Hematopoietic multipotent progenitor cell treated with erythropoietin and hydrocortisone succinate and interleukin-3 and kit ligand, for 4 days (in vitro differentiated cells): ENCODE data around the gene SAG.

Experiments used
- DNase-seq: peaks from one replicate; pipeline ENCODE4 v3.0.0-alpha.2; 2015

SAG gene

GRCh38 chr2:233307565-233307964 lies at the start of gene SAG:
TSS of gene SAG (plus strand) at chr2:233307816. CDS start at chr2:233309190, 1,374 bp downstream.
- no peak for DNase-seq

GRCh38 chr2:233258211-233258610 lies 49.4 kb upstream of the SAG start:
- no peak for DNase-seq

DNA sequence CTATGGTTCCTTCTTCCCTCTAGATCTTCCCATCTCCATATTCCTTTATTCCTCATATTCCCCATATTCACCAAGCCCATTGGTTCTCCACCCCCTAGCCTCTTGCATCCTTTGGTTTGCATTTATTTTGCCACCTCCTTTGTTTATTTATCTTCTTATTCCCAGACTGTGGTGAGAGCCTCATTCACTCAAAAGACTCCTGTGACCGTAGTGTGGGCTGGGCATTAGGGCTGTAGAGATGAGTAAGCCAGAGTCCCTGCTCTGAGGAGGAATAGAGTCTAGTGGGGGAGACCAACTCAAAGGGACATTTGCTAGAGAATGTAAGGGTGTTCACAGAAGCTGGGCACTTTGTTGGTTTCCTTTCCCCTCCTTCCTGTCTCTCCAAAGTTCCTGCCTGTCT lies 47.9 kb upstream of the SAG start:
- no peak for DNase-seq

DNA sequence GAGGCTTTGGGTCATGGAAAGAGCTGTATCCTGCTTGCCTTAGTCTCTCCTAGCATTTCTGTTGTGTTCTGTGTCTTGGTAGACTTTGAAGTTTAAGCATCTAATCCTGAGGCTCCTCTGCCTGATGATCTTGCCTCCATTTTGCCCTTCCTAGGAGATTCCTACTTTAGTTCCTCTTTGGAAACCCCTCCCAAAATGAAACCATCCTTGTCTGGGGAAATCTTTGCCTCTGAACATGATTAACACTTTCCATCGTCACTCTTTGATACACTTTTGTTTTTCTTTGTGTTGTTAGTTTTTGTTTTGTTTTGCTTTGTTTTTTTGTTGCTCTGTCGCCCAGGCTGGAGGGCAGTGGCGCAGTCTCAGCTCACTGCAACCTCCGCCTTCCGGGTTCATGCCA lies 47.0 kb upstream of the SAG start:
- DNase-seq = no peak

- DNase-seq = no peak
Measured at GRCh38 chr2:233261819-233262555, 45.6 kb upstream of the SAG start.

DNA sequence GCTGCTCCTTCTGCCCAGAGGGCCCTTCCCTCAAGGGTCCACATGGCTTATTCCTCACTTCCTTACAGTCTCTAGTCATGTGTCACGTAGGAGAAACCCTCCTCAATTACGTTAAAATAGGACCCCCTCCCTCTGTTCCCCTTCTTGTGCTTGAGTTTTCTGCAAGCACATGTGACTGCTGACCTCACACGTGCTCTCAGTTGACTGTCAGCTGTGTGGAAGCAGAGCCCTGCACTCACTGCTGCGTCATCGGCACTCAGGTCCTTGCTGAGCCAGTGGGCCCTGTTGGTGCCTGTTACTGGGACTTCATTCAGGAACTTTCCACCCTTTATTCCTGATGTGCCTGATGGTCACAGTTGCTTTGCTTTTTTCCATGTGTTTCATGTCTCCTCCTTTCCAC lies 45.1 kb upstream of the SAG start:
- no peak for DNase-seq

DNA sequence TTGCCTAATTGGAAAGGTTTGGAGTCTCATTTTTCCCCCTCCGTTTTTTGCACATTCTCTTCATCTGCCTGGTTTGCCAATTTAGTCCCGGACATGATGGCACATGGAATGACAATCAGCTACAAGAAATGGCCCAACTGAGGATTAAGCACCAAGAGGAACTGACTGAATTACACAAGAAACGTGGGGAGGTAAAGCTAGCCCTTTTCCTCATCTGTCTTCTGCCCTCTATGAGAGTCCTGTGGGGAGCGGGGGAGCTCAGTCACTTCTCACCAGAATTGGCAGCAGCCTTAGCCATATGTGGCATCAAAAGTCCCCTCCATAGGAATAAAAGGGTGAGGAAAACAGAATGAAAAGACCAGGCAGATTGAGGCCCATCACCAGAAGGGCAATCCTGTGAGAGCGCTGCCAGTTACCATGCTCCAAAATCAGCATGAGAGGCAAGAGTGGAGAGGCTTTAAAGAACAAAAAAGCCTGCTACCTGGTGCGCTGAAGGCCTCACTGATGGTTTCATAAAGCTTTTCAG lies 44.5 kb upstream of the SAG start:
- DNase-seq = no peak

DNA sequence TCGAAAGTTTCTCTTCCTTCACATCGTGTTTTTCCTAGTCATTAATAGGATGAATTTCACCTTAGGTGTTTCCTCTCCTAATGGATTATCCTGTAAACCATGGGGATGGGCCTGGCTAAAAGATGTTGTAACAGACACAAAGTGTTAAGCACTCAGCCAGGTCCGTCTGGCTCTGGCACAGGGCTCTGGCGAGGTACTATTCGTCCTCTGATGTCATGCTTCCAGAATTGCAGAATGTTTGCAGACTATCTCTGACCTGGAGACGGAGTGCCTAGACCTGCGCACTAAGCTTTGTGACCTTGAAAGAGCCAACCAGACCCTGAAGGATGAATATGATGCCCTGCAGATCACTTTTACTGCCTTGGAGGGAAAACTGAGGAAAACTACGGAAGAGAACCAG lies 42.9 kb upstream of the SAG start:
- DNase-seq = no peak

GRCh38 chr2:233265899-233266431 lies 41.7 kb upstream of the SAG start:
- DNase-seq = no peak

DNA sequence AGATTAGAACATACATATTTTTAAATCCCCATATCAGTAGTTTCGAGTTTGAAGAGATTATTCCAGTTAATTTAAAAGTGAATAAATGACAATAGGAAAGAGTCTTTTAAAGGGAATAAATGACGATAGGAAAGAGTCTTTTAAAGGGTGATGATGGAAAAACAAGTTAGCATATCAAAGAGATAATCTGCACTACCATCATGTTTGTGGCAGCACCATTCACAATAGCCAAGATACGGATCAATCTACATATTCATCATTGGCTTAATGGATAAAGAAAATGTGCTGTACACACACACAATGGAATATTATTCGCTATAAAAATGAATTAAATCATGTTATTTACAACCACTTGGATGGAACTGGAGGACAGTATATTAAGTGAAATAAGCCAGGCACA lies 41.1 kb upstream of the SAG start:
- no peak for DNase-seq

- DNase-seq = peak; percentile 38
Measured at GRCh38 chr2:233267516-233268245, 39.9 kb upstream of the SAG start.

GRCh38 chr2:233270366-233270765 lies 37.2 kb upstream of the SAG start:
- DNase-seq = no peak

GRCh38 chr2:233270951-233271350 lies 36.7 kb upstream of the SAG start:
- no peak for DNase-seq

GRCh38 chr2:233271693-233272092 lies 35.9 kb upstream of the SAG start:
- no peak for DNase-seq

- no peak for DNase-seq
Measured at GRCh38 chr2:233273120-233273519, 34.5 kb upstream of the SAG start.

DNA sequence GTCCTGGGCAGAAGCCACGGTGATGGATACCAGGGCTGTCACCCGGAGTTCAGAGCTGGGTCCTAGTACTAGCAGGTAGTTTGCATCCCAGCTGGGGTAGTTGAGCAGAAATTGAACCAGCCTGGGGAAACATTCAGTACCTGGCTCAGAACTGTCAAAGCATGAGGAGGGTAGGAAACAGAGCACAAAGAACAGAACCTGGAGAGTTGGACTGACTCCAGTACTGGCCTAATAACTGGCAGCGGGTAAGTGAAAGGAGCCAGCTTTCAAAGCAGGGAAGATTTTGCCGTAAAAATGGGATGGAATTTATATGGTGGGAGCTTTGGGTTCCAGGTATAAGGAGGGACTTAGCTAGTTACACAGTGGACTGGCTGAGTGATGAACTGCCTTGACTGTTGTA lies 32.4 kb upstream of the SAG start:
- no peak for DNase-seq

DNA sequence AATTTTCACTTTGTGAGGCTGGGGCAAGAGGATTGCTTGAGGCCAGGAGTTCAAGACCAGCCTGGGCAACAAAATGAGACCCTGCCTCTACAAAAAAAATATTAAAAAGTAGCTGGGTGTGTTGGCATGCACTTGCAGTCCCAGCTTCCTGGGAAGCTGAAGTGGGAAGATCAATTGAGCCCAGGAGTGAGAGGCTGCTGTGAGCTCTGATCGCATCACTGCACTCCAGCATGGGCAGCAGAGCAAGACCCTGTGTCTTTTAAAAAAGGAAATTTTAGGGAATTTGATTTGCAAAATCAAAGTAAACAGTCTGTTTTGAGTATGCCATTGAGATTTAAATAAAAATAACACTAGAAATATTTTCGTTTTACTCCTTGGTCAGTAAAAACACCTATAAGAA lies 28.7 kb upstream of the SAG start:
- DNase-seq = no peak

GRCh38 chr2:233280114-233280693 lies 27.4 kb upstream of the SAG start:
- peak; percentile 33 for DNase-seq

DNA sequence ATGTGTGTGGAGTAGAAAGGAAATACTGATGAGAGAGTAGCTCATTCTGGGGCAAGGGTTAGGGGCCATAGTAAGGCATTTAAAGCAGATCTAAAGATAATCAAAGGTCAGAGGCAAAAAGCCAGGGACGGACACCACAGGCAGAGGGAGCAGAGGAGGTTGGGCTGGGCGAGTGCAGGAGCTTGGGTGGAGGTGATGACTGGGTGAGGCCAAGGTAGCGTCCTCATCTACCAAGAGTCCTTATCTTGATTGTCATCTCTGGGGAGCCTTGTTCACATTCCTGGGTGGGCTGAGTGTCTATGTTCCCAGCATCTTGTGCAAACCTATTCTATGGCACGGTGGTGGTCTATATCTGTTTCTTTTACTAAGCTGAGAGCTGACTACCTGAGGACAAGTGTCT lies 26.1 kb upstream of the SAG start:
- DNase-seq = no peak

GRCh38 chr2:233281992-233282603 lies 25.5 kb upstream of the SAG start:
- DNase-seq = no peak

GRCh38 chr2:233285921-233286320 lies 21.7 kb upstream of the SAG start:
- DNase-seq = no peak

DNA sequence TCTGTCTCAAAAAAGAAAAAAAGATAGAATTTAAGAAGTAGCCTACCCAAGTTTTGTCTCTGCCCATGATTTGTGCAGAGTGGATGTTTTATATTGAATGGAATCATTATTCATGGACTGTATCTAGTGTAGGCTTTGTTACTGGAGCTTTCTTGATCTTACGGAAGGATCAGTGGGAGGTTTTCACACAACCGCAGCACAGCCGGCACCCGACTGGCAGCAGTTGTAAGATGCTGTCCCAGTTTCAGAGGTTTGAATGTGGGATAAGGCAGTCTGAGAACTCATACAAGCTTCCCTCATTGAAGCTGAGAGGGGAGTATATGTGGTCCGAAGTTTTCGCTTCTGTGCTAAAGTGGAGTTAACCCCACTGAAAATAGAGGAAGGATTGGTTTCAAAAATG lies 19.7 kb upstream of the SAG start:
- no peak for DNase-seq

- DNase-seq = no peak
Measured at GRCh38 chr2:233288663-233289062, 19.0 kb upstream of the SAG start.
